Colon (tissue), 2 donors: ENCODE results near the gene LLGL2.
"Not testable (repeated sequence)": the region's sequence is repeated elsewhere in the genome, so short reads cannot be mapped to it uniquely, and the experiment has no call there.

Experiments used
- FAIRE-seq: peaks from 2 replicates; lab custom pipeline; 2012; peaks lifted over from hg19 to GRCh38; lab: Jason Lieb, UNC
- donor health status: control.
- donor health status: control.

LLGL2 gene

DNA sequence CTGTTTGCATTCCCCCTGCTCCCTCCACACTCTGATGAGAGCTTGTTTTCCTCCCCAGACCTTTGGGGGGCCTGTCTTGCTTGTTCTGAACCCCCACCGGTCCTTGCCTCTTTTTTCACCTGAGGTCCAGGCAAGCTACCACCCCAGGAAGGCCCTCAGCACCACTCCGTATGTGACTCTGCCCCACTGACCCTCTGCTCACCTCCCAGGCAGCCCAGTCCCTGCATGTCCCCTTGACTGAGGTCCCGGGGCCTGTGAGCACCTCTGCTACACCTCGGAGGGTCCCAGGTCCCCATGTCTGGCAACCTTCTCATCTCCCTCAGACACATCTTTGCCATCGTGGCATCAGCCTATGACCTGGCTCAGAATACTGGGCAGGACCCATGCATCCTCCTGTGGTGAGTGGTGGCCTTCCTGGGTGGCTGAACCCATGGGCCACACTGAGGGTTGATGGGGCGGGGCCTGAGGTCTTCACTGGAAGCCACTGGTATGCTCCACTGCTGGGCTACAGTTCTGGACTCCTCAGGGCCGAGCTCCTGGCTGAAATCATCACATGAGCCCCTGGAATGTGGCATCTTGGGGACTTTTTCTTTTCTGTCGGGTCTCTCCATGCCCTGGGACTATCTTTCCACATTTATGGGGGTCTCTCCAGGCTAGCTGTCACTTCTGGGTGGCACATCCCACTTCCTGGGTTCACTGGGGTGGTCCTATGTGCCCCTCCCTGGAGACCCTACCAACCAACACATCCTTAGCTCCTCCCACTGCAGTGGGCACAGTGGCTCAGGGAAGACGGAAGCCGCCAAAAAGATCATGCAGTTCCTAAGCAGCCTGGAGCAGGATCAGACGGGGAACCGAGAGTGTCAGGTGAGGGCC lies 65.6 kb downstream of the LLGL2 start:
- FAIRE-seq, result no peak

DNA sequence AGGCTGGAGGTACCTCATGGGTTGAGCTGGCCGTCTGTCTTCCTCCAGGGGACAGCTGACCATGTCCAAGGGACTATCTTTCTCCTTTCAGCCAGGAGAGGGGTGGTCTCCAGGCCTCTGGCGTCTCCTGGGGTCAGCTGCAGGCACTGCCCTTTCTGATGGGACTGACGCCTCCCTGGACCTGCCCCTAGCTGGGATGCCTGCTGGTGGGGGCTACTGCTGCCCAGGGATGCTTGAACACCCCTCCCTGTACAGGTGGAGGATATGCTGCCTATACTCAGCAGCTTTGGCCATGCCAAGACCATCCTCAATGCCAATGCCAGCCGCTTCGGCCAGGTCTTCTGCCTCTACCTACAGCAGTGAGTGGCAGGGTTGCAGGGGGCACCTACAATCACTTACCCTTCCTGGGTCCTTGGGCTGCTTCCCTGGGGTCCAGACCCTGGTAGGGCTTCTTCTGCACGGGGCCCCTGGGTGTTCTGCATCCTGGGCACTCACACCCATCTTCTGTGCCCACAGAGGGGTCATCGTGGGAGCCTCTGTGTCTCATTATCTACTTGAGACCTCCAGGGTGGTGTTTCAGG lies 66.3 kb downstream of the LLGL2 start:
- no peak for FAIRE-seq

DNA sequence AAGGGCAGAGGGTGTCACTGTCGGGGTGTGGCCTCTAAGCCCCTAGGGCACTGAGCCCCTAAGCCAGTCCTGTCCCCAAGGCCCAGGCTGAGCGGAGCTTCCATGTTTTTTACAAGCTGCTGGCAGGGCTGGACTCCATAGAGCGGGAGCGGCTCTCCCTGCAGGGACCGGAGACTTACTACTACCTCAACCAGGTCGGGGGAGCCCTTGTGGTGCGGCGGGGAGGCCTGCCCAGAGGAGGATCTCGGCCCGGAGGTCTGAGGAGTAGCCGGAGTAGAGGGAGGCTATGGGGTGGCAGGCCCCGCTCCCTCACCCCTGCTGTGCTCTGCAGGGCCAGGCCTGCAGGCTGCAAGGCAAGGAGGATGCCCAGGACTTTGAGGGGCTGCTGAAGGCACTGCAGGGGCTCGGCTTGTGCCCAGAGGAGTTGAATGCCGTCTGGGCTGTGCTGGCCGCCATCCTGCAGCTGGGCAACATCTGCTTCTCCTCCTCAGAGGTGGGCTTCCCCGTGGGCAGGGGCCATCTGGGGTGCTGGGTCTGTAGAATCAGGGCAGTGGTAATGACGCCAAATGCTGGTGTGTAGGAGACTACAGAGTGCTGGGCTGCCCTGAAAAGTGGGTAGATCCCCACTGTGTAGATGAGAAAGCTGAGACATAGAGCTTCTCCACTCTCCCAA lies 67.0 kb downstream of the LLGL2 start:
- no peak for FAIRE-seq

DNA sequence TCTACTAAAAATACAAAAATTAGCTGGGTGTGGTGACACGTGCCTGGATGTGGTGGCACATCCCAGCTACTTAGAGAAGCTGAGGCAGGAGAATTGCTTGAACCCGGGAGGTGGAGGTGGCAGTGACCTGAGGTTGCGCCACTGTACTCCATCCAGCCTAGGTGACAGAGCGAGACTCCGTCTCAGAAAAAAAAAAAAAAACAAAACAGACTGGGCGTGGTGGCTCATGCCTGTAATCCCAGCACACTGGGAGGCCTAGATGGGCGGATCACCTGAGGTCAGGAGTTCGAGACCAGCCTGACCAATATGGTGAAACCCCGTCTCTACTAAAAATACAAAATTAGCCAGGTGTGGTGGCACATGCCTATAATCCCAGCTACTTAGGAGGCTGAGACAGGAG lies 67.9 kb downstream of the LLGL2 start:
- not testable (repeated sequence) for FAIRE-seq

DNA sequence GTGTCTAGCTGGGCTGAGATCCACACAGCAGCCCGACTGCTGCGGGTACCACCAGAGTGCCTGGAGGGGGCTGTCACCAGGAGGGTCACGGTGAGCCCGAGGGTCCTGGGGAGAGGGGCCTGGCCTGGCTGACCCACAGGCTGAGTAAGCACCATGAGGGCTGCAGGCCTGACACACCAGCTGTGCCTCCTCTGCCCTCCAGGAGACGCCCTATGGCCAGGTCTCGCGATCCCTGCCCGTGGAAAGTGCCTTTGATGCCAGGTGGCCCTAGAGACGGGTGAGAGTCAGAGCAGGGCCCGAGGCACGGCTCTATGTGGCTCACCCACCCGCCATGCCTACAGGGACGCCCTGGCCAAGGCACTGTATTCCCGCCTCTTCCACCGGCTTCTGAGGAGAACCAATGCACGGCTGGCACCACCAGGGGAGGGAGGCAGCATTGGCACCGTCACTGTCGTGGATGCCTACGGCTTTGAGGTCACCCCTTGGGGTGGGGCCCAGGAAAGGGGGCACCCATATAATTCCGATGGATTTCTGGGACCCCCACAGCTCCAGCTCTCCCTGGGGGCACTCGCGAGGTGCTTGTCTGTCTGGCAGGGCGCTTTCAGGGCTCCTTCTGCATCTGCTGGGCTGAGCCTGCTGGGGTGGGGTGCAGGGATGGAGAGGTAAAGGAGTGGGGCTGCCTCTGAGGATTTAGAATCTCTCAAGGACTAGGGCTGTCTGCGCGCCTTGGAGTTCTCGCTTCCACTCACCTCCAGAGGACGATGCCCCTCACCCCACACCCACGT lies 69.2 kb downstream of the LLGL2 start:
- FAIRE-seq, result no peak

DNA sequence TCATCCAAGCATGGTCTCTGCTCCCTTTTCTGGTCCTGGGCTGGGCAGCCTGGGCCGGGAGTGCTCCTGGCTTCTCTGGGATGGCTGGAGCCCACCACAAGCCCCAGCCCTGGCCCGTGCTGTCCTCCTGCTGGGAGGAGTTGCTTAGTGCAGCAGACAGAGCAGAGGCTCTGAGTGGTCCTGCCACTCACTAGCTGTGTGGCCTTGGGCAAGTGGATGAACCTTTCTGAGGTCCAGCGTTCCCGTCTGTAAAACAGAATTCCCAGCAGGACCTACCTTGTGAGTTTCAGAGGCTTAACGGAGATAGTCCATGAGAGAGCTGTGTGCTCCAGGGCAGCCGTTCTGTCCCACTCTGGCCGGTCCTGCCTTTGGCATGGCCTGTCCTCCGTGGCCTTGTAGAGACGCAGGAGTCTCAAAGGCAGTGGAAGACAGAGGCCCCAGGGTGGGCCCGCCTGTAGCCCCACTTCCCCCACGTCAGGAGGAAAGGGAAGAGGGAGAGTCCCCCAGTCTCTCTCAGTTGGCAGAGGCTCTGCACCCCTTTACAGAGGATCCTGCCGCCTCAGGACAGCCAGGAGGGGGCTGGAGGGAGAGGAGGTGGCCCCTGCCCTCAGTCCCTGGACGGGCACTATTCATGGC lies 69.9 kb downstream of the LLGL2 start:
- no peak for FAIRE-seq

DNA sequence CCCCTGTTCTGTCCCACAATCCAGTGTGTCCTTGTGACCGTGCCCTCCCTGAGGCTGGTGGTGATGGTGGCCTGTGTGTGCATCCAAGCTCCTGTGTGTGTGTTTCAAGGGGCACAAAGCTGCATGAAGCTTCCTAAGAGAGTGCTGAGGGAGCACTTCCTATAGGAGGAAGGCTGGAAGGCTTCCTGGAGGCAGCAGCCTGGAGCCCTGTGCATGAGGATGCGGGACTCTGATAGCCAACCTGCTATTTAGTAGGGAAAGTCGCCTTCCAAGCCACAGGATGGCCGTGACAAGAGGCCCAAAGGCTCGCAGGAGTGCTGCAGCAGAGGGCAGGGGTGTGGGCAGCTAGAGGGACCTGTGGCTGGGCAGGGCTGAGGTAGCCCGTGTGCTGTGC lies 70.4 kb downstream of the LLGL2 start:
- no peak for FAIRE-seq

DNA sequence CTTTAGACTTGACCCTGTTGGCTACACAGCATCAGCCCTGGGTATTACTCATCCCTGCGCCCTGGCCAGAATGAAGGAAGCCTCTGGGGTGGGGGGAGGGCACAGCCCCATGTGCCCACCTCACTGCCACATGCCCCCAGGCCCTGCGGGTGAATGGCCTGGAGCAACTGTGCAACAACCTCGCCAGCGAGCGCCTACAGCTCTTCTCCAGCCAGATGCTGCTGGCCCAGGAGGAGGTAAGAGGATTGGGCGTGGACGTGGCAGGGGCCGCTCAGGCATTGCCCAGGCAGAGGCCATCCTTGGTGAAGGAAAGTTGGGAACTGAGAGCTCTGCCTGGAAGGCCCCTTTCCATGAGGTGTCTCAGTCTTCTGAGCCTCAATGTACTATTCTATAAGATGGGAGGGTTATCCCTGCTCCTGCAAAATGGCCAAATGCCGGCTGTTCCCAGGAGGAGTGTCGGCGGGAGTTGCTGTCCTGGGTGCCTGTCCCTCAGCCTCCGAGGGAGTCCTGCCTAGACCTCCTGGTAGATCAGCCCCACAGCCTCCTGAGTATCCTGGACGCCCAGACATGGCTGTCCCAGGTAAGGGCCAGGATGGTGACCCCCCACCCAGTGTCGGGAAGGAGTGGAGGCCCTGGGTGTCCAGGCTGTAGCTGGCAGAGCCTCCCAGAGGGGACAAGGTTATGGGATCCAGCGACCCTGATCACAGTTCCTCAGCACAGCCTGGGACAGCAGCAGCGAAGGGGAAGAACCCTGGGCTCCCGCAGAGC lies 71.0 kb downstream of the LLGL2 start:
- no peak for FAIRE-seq

DNA sequence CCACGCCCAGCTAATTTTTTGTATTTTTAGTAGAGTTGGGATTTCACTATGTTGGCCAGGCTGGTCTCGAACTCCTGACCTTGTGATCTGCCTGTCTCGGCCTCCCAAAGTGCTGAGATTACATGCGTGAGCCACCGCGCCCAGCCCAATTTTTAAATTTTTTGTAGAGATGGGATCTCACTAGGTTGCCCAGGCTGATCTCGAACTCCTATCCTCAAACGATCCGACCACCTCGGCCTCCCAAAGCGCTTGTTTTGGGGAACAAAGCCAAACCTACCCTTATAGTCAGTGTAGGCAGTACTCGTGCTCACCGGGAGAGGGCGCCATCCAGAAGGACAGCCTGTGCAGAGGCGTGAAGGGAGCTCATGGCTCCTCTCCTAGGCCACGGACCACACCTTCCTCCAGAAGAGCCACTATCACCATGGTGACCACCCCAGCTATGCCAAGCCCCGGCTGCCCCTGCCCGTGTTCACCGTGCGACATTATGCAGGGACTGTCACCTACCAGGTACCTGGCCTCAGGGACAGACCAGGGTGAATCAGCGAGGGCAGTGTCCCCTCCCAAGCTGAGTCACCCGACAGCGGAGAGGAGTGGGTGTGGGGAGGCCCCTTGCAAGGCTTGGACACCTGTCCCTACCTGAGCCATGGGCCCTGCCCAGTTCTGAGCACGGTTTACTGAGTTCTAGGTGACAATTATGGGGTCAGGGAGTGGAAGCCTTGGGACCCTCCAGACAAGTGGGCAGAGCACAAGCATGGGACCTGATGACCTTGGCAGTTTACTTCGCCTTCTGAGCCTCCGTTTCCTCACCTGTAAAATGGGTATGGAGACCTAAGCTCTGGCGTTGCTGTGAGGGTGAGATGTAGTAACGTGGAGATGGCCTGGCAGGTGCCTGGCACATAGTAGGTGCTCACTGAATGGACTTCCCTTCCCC lies 75.8 kb downstream of the LLGL2 start:
- FAIRE-seq, result no peak

DNA sequence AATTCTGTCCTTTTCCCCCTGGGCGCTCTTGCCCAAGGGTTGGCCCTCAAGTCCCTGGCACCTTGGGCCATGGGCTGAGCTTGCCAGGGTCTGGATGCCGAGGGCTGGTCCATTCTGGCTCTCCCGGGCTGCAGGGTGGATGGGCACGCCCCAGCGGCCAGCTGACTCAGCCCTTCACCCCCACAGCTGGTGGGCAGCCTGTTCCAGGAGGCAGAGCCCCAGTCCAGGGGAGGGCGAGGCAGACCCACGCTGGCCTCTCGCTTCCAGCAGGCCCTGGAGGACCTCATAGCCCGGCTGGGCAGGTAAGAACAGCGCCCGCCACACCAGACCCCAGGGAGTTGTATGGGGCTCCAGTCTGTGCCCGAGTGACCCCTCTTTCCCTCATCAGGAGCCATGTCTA lies 77.1 kb downstream of the LLGL2 start:
- FAIRE-seq, result no peak

DNA sequence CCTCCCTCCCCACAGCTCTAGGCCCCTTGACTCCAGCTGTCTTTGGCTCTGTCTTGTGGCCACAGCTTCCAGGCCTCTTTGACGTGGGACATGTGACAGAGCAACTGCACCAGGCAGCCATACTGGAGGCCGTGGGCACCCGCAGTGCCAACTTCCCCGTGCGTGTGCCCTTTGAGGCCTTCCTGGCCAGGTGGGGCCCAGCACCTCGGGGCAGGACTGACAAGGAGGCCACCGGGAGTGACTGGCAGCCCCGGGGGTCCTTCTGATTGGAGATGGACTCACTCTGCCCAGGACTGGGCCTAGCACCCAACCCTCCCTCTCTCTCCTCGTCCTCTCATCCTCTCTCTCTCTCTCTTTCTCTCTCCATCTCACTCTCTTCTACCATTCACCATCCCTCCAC lies 77.6 kb downstream of the LLGL2 start:
- no peak for FAIRE-seq

DNA sequence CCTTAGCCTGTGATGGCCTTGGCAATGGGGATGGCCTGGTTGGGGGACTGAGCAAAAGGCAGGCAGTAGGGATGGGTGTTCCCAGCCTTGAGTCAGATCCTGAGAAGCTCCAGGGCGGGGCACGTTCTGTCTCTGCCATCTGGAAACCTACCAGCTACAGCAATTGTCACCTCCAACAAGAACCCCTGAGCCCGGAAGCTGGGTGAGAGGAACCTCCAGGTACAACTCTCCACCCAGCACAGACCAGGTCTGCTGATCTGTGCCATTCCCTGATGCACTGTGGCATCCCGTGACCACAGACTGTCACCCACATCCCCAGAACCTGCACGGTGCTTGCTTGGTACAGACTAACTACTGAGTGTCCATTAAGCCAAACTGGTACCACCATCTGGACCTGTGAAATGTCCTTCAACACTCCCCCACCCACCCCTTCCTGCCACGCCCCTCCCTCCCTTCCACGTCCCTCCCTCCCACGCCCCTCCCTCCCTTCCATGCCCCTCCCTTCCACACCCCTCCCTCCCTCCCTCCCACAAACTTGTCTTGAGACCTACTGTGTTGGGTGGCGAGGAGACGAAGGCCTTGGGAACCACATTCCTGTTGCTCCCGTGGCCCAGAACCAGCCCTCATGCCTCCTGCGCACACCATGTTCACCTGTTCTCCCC lies 78.7 kb downstream of the LLGL2 start:
- FAIRE-seq, result no peak

DNA sequence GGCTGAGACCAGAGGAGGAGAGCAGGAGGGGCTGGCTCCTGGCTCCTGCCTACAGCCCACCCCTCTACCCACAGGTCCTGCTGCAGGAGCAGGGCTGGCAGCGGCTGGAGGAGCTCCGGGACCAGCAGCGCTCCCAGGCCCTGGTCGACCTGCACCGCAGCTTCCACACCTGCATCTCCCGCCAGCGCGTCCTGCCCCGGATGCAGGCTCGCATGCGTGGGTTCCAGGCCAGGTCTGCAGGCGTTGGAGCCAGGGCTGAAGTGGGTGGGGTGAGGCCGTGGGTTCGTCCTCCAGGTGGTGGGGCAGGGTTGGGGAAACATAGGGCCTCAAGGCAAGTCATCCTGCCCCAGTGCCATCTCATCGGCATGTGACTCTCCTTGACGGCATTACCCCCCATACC lies 80.3 kb downstream of the LLGL2 start:
- FAIRE-seq, result no peak

DNA sequence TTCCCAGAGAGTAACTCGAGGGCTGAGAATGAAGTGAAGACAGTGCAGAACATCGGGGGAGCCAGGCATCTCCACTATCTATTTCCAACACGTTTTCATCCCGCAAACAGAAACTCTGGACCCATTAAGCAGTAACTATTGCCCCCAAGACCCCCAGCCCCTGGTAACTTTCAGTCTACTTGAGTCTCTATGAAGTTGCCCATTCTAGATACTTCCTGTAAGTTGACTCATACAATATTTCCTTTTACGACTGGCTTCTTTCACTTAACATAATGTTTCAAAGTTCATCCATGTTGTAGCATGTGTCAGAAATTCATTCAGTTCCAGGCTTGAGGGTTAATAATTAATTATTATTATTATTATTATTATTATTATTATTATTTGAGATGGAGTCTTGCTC lies 81.6 kb downstream of the LLGL2 start:
- FAIRE-seq, result no peak

DNA sequence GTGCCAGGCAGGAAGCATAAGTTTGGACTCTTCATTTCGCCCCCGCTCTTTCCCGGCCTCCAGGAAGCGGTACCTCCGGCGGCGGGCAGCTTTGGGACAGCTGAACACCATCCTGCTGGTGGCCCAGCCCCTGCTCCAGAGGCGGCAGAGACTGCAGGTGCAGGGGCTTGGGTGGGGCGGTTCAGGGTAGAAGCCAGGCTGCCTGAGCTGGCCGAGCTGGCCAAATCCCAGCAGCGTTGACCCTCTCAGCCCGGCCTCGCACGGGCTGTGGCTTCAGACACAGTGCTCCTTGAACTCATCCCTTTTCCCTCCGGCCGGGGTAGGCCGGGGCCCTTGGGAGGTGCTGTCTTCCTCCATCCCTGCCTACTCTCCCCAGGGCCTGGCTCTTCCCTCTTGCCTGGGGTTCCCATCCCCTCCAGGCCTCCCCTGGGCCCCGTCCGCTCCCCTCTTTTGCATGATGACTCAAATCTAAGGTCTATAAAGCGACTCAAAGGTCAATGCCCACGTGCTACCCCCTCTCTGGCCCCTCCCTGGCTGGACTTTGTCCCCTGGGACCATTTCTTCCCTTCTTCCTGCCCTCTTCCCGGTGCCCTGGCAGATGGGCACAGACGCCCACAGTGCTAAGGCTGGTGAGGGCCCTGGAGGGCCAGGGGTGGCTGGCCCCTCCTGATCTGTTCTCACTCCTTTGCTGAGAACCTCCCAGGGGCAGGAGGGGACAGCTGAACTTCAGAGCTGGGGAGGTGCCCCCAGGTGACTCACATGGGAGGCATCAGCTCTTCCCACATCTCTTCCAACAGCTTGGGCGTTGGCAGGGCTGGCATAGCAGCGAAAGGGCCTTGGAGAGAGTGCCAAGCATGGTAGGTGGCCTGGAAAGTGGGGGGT lies 84.8 kb downstream of the LLGL2 start:
- FAIRE-seq, result no peak

DNA sequence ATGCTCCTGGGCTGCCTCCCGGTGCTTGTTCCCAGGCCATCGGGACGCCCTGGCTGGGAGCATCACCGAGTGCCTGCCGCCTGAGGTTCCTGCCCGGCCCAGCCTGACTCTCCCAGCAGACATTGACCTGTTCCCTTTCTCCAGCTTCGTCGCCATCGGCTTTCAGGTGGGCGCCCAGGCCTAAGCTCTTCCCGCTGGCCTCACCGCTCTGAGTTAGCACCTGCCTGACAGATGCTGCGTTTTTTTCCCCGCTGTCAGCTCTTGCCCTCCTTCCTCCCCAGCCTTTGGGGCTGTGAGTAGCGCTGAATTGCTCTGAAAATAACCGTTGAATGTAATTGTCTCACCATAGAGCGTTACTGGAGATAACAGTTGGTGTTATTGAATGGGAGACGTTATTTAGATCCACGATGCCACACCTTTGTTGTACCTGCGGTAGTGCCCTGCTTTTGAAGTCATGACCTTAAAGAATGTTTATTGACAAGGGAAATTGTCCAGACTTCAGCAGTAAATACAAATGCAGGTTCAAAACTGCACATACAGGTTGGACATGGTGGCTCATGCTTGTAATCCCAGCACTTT lies 86.4 kb downstream of the LLGL2 start:
- no peak for FAIRE-seq

DNA sequence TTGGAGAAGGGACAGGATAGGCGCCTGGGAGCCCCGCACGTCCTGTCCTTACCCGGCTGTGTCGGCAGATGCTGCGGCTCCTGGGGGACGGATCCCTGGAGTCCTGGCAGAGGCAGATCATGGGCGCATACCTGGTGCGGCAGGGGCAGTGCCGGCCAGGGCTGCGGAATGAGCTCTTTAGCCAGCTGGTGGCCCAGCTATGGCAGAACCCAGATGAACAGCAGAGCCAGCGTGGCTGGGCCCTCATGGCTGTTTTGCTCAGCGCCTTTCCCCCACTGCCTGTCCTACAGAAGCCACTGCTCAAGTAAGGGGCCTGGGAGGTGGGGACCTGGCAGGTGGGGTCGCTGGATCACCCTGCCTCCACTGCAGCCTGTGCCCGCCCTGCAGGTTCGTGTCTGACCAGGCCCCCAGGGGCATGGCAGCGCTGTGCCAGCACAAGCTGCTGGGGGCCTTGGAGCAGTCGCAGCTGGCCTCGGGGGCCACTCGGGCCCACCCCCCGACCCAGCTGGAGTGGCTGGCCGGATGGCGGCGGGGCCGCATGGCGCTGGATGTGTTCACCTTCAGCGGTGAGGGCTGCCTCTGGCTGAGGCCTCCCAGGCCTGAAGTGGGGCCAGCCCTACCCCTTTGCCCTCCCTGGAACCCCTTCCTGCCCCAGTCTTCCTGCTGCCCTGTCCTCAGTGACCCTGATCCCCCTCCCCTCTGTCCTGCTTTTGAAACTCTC lies 87.6 kb downstream of the LLGL2 start:
- FAIRE-seq, result no peak

DNA sequence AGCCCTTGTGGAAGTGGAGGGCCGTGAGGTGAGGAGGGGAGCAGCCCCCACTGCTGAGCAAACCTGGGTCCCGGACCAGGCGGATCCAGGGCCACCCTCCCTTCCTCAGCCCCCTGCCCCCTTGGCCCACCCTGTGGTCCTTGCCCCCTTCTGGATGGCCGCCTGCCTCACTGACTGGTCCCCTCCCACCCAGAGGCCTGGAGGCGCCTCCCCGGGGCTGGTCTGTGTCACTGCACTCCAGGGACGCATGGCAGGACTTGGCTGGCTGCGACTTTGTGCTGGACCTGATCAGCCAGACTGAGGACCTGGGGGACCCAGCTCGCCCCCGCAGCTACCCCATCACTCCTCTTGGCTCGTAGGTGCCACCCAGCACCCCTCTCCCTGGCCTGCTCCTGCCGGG lies 88.5 kb downstream of the LLGL2 start:
- FAIRE-seq, result no peak
